HEK293 (cell line): ENCODE measurements around the gene BDKRB1.

Experiments used
- CTCF ChIA-PET: fragments of 350-600 bp; formaldehyde crosslinking; extraction: SDS; loops from one replicate; lab custom pipeline; 2021; ENCODE audit warnings: antibody characterized with exemption; lab: Yijun Ruan, JAX
- POLR2A ChIA-PET: fragments of 300-600 bp; formaldehyde crosslinking; extraction: SDS; loops from one replicate; lab custom pipeline; 2020; ENCODE audit warnings: antibody characterized with exemption, inconsistent platforms; lab: Yijun Ruan, JAX
- H3K27ac ChIP-seq: fragments of 200-500 bp; sonication (Bioruptor generic); 2 replicates; pipeline ENCODE4 v1.5.1; 2014; ENCODE audit warnings: low read depth, low read length, control low read depth, inconsistent platforms; ENCODE audit errors: extremely low read depth
- H3K36me3 ChIP-seq, 2 experiments: fragments of 200-500 bp in 1 of 2; sonication (Bioruptor generic) in 1 of 2; 1 replicate in 1 of 2; 2 replicates in 1 of 2; pipeline ENCODE4 v1.5.1; 2014 to 2017; ENCODE audit warnings: inconsistent platforms in 2 of 2, low read length in 2 of 2; ENCODE audit not compliant: control insufficient read depth in 2 of 2, insufficient read depth in 1 of 2
- H3K4me1 ChIP-seq: fragments of 200-500 bp; sonication (Bioruptor generic); 2 replicates; pipeline ENCODE4 v1.5.1; 2014; ENCODE audit warnings: mild to moderate bottlenecking, low read length, inconsistent platforms; ENCODE audit not compliant: control insufficient read depth, insufficient read depth
- H3K4me3 ChIP-seq: 2 replicates; pipeline ENCODE4 v1.5.1; 2011; ENCODE audit warnings: low read depth, mild to moderate bottlenecking, control low read depth, low read length, moderate library complexity
- H3K9me3 ChIP-seq: fragments of 200-500 bp; sonication (Bioruptor generic); 2 replicates; pipeline ENCODE4 v1.5.1; 2014; ENCODE audit warnings: low read depth, low read length, inconsistent platforms; ENCODE audit not compliant: control insufficient read depth, insufficient read depth
- AEBP2 ChIP-seq: fragments of 450-650 bp; formaldehyde crosslinking; IDR thresholded peaks from 2 replicates; pipeline ENCODE4 v1.5.1; 2016; ENCODE audit warnings: missing biosample characterization, missing genetic modification characterization, borderline replicate concordance
- EGR2 ChIP-seq: fragments of 450-650 bp; formaldehyde crosslinking; IDR thresholded peaks from 2 replicates; pipeline ENCODE4 v1.5.1; 2016; ENCODE audit warnings: low read depth, missing biosample characterization, missing genetic modification characterization
- KLF1 ChIP-seq: fragments of 450-650 bp; formaldehyde crosslinking; IDR thresholded peaks from 2 replicates; pipeline ENCODE4 v1.5.1; 2016; ENCODE audit warnings: missing biosample characterization, missing genetic modification characterization
- OSR2 ChIP-seq: fragments of 450-650 bp; formaldehyde crosslinking; IDR thresholded peaks from 2 replicates; pipeline ENCODE4 v1.5.1; 2016; ENCODE audit warnings: missing biosample characterization, missing genetic modification characterization
- PRDM4 ChIP-seq: fragments of 450-650 bp; formaldehyde crosslinking; IDR thresholded peaks from 2 replicates; pipeline ENCODE4 v1.5.1; 2017; ENCODE audit warnings: missing biosample characterization, missing genetic modification characterization
- REPIN1 ChIP-seq: fragments of 450-650 bp; formaldehyde crosslinking; IDR thresholded peaks from 2 replicates; pipeline ENCODE4 v1.5.1; 2017; ENCODE audit warnings: missing biosample characterization, missing genetic modification characterization, low read depth
- YY2 ChIP-seq: fragments of 450-650 bp; formaldehyde crosslinking; IDR thresholded peaks from 2 replicates; pipeline ENCODE4 v1.5.1; 2016; ENCODE audit warnings: missing biosample characterization, missing genetic modification characterization
- ZNF184 ChIP-seq: fragments of 450-650 bp; IDR thresholded peaks from 2 replicates; pipeline ENCODE4 v1.5.1; 2018; ENCODE audit warnings: missing biosample characterization, mild to moderate bottlenecking, missing genetic modification characterization
- ZNF266 ChIP-seq: fragments of 450-650 bp; formaldehyde crosslinking; IDR thresholded peaks from 2 replicates; pipeline ENCODE4 v1.5.1; 2016; ENCODE audit warnings: missing biosample characterization, missing genetic modification characterization, low read depth
- ZNF391 ChIP-seq: fragments of 450-650 bp; formaldehyde crosslinking; IDR thresholded peaks from 2 replicates; pipeline ENCODE4 v1.5.1; 2016; ENCODE audit warnings: low read depth, missing biosample characterization, missing genetic modification characterization, borderline replicate concordance
- ZNF521 ChIP-seq: fragments of 450-650 bp; formaldehyde crosslinking; IDR thresholded peaks from 2 replicates; pipeline ENCODE4 v1.5.1; 2017; ENCODE audit warnings: missing biosample characterization, mild to moderate bottlenecking, missing genetic modification characterization
- ZNF600 ChIP-seq: fragments of 450-650 bp; formaldehyde crosslinking; IDR thresholded peaks from 2 replicates; pipeline ENCODE4 v1.5.1; 2016; ENCODE audit warnings: missing biosample characterization, missing genetic modification characterization
- ZNF654 ChIP-seq: fragments of 450-650 bp; formaldehyde crosslinking; IDR thresholded peaks from 2 replicates; pipeline ENCODE4 v1.5.1; 2016; ENCODE audit warnings: low read depth, missing biosample characterization, missing genetic modification characterization
- ZNF791 ChIP-seq: fragments of 450-650 bp; formaldehyde crosslinking; IDR thresholded peaks from 2 replicates; pipeline ENCODE4 v1.5.1; 2016; ENCODE audit warnings: missing biosample characterization, missing genetic modification characterization
- ZNF837 ChIP-seq: fragments of 450-650 bp; formaldehyde crosslinking; IDR thresholded peaks from 2 replicates; pipeline ENCODE4 v1.5.1; 2016; ENCODE audit warnings: missing biosample characterization, missing genetic modification characterization
- ZSCAN4 ChIP-seq: fragments of 450-650 bp; formaldehyde crosslinking; IDR thresholded peaks from 2 replicates; pipeline ENCODE4 v1.5.1; 2017; ENCODE audit warnings: missing biosample characterization, missing genetic modification characterization

BDKRB1 gene

GRCh38 chr14:96225213-96225612 is 30.8 kb upstream of the BDKRB1 start (continued):
- TF ChIP-seq ZNF654 (tag by site-specific recombination) = no peak
- TF ChIP-seq OSR2 (tag by site-specific recombination) = no peak
- TF ChIP-seq ZNF184 (tag by site-specific recombination) = no peak
- no peak for TF ChIP-seq PRDM4 (tag by site-specific recombination)
- TF ChIP-seq, all 188 proteins: peak for 0

- Histone ChIP-seq H3K36me3 (no peaks in the 10 kb centered on the region), H3K9me3 (no peaks in the 10 kb centered on the region), H3K27ac (no peak overlapping the region), H3K4me3 (no peak overlapping the region), H3K4me1 (no peaks in the 10 kb centered on the region)
- CTCF ChIA-PET = interaction anchor here (0.6 kb wide), 3 partner anchors 8 to 127 kb away, joined by 3 to 6 read pairs (median 4); no protein-coding TSS in a partner anchor
- POLR2A ChIA-PET = interaction anchor here (0.9 kb wide), 1 partner anchor 10 kb away, joined by 3 read pairs; no protein-coding TSS in a partner anchor
- TF ChIP-seq ZNF391 (tag by site-specific recombination) (no peak), EGR2 (tag by site-specific recombination) (peak; percentile 30; the same call in 1 of the 2 replicates), YY2 (tag by site-specific recombination) (no peak), ZNF266 (tag by site-specific recombination) (no peak), ZNF791 (tag by site-specific recombination) (no peak), KLF1 (tag by site-specific recombination) (peak; percentile 48; the same call in 1 of the 2 replicates)
Measured at GRCh38 chr14:96225745-96226151, 30.3 kb upstream of the BDKRB1 start.

GRCh38 chr14:96227428-96227827 is 28.6 kb upstream of the BDKRB1 start:
- no peak overlapping the region for H3K4me3 ChIP-seq
- no peaks in the 10 kb centered on the region for H3K9me3 ChIP-seq
- no peak overlapping the region for H3K27ac ChIP-seq
- TF ChIP-seq YY2 (tag by site-specific recombination) (no peak), REPIN1 (tag by site-specific recombination) (no peak), ZNF837 (no peak), ZNF521 (tag by site-specific recombination) (0 out of 2 replicates have a peak, but pooled peaks have one; percentile 52), ZNF600 (tag by site-specific recombination) (no peak), AEBP2 (tag by site-specific recombination) (no peak), ZSCAN4 (tag by site-specific recombination) (peak; percentile 87)
- TF ChIP-seq, all 188 proteins: peak for 2
- H3K36me3 ChIP-seq = no peaks in the 10 kb centered on the region
- ChIA-PET CTCF (no interaction called here), POLR2A (no interaction called here)
- H3K4me1 ChIP-seq = no peaks in the 10 kb centered on the region
